ENCODE results near the gene ADSL.

- no peak for TF ChIP-seq POLR2AphosphoS5 (IDR thresholded peaks at IDR 0.05)
- TF ChIP-seq, protein P1, sequence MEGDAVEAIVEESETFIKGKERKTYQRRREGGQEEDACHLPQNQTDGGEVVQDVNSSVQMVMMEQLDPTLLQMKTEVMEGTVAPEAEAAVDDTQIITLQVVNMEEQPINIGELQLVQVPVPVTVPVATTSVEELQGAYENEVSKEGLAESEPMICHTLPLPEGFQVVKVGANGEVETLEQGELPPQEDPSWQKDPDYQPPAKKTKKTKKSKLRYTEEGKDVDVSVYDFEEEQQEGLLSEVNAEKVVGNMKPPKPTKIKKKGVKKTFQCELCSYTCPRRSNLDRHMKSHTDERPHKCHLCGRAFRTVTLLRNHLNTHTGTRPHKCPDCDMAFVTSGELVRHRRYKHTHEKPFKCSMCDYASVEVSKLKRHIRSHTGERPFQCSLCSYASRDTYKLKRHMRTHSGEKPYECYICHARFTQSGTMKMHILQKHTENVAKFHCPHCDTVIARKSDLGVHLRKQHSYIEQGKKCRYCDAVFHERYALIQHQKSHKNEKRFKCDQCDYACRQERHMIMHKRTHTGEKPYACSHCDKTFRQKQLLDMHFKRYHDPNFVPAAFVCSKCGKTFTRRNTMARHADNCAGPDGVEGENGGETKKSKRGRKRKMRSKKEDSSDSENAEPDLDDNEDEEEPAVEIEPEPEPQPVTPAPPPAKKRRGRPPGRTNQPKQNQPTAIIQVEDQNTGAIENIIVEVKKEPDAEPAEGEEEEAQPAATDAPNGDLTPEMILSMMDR (IDR thresholded peaks at IDR 0.05), result no peak
- TF ChIP-seq POLR2A (IDR thresholded peaks at IDR 0.05), result no peak
- TF ChIP-seq EP300 (IDR thresholded peaks at IDR 0.05), result no peak
Observed at GRCh38 chr22:40420341-40421081, 74.2 kb downstream of the ADSL start.
